GM12892 (cell line): ENCODE data around the gene FAM120A.
"Not testable (repeated sequence)": the region's sequence is repeated elsewhere in the genome, so short reads cannot be mapped to it uniquely, and the experiment has no call there.

Source experiments
- DNase-seq: peaks from one replicate; pipeline ENCODE4 v3.0.0; 2011; ENCODE audit not compliant: insufficient read length
- FAIRE-seq: peaks from 2 replicates; lab custom pipeline; 2011; peaks lifted over from hg19 to GRCh38; lab: Jason Lieb, UNC
- POLR2A ChIP-seq: IDR thresholded peaks from 2 replicates; pipeline ENCODE4 v1.6.1; 2011; ENCODE audit warnings: low read depth, low read length, control low read depth
- POLR2AphosphoS5 ChIP-seq: IDR thresholded peaks from 2 replicates; pipeline ENCODE4 v1.6.1; 2011; ENCODE audit warnings: low read depth, low read length, control low read depth
- TAF1 ChIP-seq: IDR thresholded peaks from 2 replicates; pipeline ENCODE4 v1.6.1; 2011; ENCODE audit warnings: low read depth, mild to moderate bottlenecking, control low read depth, low read length, borderline replicate concordance

Gene FAM120A

DNA sequence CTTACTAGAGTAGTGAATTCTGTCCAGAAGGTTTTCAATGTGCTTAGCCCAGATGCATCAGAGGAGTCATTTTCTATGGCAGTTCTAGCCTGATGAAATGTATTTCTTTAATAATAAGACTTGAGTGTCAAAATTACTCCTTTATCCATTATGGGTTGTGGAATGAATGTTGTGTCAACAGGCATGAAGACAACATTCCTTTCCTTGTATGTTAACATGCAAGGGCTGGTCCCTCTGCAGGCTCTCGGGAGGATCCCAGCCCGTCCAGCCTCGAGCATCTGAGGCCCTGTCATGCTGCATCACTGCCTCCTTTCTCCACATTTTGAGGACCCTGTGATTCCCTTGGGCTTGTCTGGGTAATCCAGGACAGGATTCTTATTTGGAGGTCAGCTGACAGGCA, 44.8 kb downstream of the FAM120A start:
- DNase-seq (no peak), FAIRE-seq (no peak)
- no peak for TF ChIP-seq POLR2AphosphoS5
- TF ChIP-seq TAF1: no peak
- no peak for TF ChIP-seq POLR2A

- no peak for TF ChIP-seq TAF1
- TF ChIP-seq POLR2A: no peak
- TF ChIP-seq POLR2AphosphoS5: no peak
- DNase-seq (no peak), FAIRE-seq (no peak)
These were observed 49.2 kb downstream of the FAM120A start for GRCh38 chr9:93500571-93501298.

- DNase-seq: no peak
- no peak for FAIRE-seq
- TF ChIP-seq POLR2AphosphoS5 (no peak), TAF1 (no peak), POLR2A (no peak)
These were observed 49.9 kb downstream of the FAM120A start for GRCh38 chr9:93501406-93501805.

- no peak for FAIRE-seq
These were observed 51.9 kb downstream of the FAM120A start for GRCh38 chr9:93503381-93503780.

GRCh38 chr9:93505541-93506132, 54.2 kb downstream of the FAM120A start:
- DNase-seq: no peak
- FAIRE-seq: no peak
- TF ChIP-seq POLR2AphosphoS5: no peak
- no peak for TF ChIP-seq TAF1
- no peak for TF ChIP-seq POLR2A

More at GRCh38 chr9:93503381-93503780, 51.9 kb downstream of the FAM120A start:
- DNase-seq: no peak
- TF ChIP-seq TAF1: no peak
- TF ChIP-seq POLR2A: no peak
- no peak for TF ChIP-seq POLR2AphosphoS5

DNA sequence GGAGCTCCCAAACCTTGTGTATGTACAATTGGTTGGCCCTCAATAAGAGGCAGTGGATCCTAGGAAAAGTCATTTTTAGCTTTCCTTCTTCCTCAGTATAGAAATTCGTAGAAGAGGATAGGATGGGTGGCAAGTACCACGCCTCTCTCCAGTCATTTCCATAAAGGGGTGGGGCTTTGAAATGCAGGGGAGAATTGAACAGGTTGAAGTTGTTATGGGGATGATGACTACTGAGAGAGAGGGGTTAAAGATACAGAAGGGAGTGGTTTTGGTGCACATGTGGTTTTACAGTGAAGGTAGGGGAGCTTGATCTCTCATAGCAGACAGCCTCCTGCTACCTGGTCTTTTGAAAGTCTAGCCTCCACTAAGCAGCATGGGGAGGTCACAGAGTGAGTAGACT, 56.3 kb downstream of the FAM120A start:
- FAIRE-seq (no peak), DNase-seq (no peak)
- TF ChIP-seq POLR2AphosphoS5: no peak
- TF ChIP-seq TAF1: no peak
- TF ChIP-seq POLR2A: no peak

GRCh38 chr9:93508207-93508606, 56.7 kb downstream of the FAM120A start:
- FAIRE-seq (no peak), DNase-seq (no peak)
- no peak for TF ChIP-seq POLR2AphosphoS5
- no peak for TF ChIP-seq TAF1
- TF ChIP-seq POLR2A: no peak

DNA sequence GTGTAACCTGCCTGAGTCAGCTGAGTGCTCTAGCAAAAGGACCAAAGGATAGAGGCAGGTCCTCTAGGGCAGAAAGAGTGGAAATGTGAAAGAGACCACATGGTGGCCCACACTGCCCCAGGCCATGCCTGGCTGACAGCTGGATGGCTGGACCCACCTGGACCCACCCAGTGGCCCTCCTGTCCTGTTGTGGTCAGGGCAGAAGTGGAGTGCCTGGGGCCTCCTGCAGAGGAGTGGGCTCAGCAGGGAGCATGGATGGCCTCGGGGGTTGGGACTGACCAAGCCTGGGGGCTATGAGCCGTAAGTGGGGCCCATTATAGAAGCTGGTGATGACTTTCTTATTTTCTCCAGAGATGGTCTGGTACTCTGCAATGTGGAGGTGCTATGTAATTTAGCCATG, 57.6 kb downstream of the FAM120A start:
- no peak for TF ChIP-seq TAF1
- TF ChIP-seq POLR2A: no peak
- TF ChIP-seq POLR2AphosphoS5: no peak
- no peak for FAIRE-seq
- no peak for DNase-seq

GRCh38 chr9:93510041-93510440, 58.6 kb downstream of the FAM120A start:
- FAIRE-seq (no peak), DNase-seq (no peak)
- TF ChIP-seq POLR2A: no peak
- TF ChIP-seq POLR2AphosphoS5: no peak
- TF ChIP-seq TAF1: no peak

- not testable (repeated sequence) for FAIRE-seq, DNase-seq
These were observed 59.7 kb downstream of the FAM120A start for GRCh38 chr9:93511228-93511627.

- not testable (repeated sequence) for DNase-seq, FAIRE-seq
These were observed 60.8 kb downstream of the FAM120A start for GRCh38 chr9:93512170-93512812.

- TF ChIP-seq POLR2A: no peak
- TF ChIP-seq TAF1: no peak
- TF ChIP-seq POLR2AphosphoS5: no peak
- no peak for DNase-seq
- no peak for FAIRE-seq
These were observed 62.1 kb downstream of the FAM120A start for GRCh38 chr9:93513606-93514005.

DNA sequence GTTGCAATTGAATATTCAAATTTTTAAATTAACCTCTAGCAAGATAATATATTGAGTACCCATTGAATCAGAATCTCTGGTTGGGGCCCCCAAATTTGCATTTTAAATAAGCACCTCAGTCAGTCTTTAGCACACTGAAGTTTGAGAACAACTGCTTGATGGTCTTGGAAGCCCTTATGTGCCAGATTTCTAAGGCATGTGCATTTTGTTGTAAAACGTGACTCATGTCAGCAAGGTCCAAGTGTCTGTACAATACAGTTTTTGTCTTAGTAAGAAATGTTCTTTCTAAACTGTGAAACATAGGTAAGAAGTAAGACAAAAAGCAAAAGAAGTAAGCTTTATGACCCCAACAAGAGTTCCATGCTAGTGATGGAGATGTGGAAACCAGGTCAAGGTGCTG, 65.8 kb downstream of the FAM120A start:
- FAIRE-seq: no peak
- TF ChIP-seq TAF1 (no peak), POLR2AphosphoS5 (no peak), POLR2A (no peak)

More for the DNA sequence above, 65.8 kb downstream of the FAM120A start:
- no peak for DNase-seq
